Neuronal stem cell (in vitro differentiated cells): ENCODE measurements around the gene GRXCR2.

Experiments
- DNase-seq: peaks from one replicate; pipeline ENCODE4 v3.0.0-alpha.2; 2013; ENCODE audit warnings: low spot score
- H2AFZ ChIP-seq: one replicate; pipeline ENCODE4 v1.6.1; 2013; ENCODE audit warnings: mild to moderate bottlenecking, low read length, inconsistent platforms
- H2AK5ac ChIP-seq: 2 replicates; pipeline ENCODE4 v1.6.1; 2013; ENCODE audit warnings: low read depth, mild to moderate bottlenecking, inconsistent platforms, low read length, moderate library complexity, mixed read lengths
- H2BK120ac ChIP-seq: 2 replicates; pipeline ENCODE4 v1.6.1; 2013; ENCODE audit warnings: low read depth, mild to moderate bottlenecking, inconsistent platforms, low read length, moderate library complexity, mixed read lengths
- H2BK12ac ChIP-seq: one replicate; pipeline ENCODE4 v1.6.1; 2013; ENCODE audit warnings: low read length, inconsistent platforms
- H2BK15ac ChIP-seq: 2 replicates; pipeline ENCODE4 v1.6.1; 2013; ENCODE audit warnings: mild to moderate bottlenecking, low read length, inconsistent platforms, mixed read lengths
- H2BK5ac ChIP-seq: one replicate; pipeline ENCODE4 v1.6.1; 2013; ENCODE audit warnings: inconsistent platforms, mild to moderate bottlenecking, low read length, moderate library complexity
- H3K14ac ChIP-seq: one replicate; pipeline ENCODE4 v1.6.1; 2013; ENCODE audit warnings: low read length, inconsistent platforms
- H3K18ac ChIP-seq: 2 replicates; pipeline ENCODE4 v1.6.1; 2013; ENCODE audit warnings: low read length, inconsistent platforms
- H3K23ac ChIP-seq: 2 replicates; pipeline ENCODE4 v1.6.1; 2013; ENCODE audit warnings: low read depth, mild to moderate bottlenecking, mixed read lengths, low read length, inconsistent platforms; ENCODE audit not compliant: poor library complexity
- H3K27ac ChIP-seq: replicated peaks from 3 replicates; pipeline ENCODE4 v1.5.1; 2013; ENCODE audit warnings: low read length, inconsistent platforms
- H3K27me3 ChIP-seq, 3 experiments: 2 replicates each; pipeline ENCODE4 v1.6.1; 2013; ENCODE audit warnings: low read length in 3 of 3, mild to moderate bottlenecking in 2 of 3, inconsistent platforms in 1 of 3, low read depth in 1 of 3, mixed read lengths in 1 of 3, moderate library complexity in 1 of 3; ENCODE audit not compliant: control insufficient read depth in 3 of 3, insufficient read depth in 3 of 3
- H3K36me3 ChIP-seq, 2 donors: replicated peaks in 1 of 2; 2 replicates each; pipeline ENCODE4 v1.6.1; 2013; ENCODE audit warnings: low read length in 2 of 2; ENCODE audit not compliant: control insufficient read depth in 2 of 2, insufficient read depth in 2 of 2
- H3K4ac ChIP-seq: 2 replicates; pipeline ENCODE4 v1.6.1; 2013; ENCODE audit warnings: inconsistent platforms, mild to moderate bottlenecking, low read length, moderate library complexity
- H3K4me1 ChIP-seq, 2 donors: 1 replicate in 1 of 2; 2 replicates in 1 of 2; pipeline ENCODE4 v1.6.1; 2013; ENCODE audit warnings: low read length in 2 of 2, low read depth in 1 of 2; ENCODE audit not compliant: control insufficient read depth in 2 of 2, insufficient read depth in 1 of 2
- H3K4me2 ChIP-seq: one replicate; pipeline ENCODE4 v1.6.1; 2013; ENCODE audit warnings: mild to moderate bottlenecking, low read length, inconsistent platforms; ENCODE audit not compliant: insufficient read depth, poor library complexity, severe bottlenecking
- H3K4me3 ChIP-seq, 2 donors: 2 replicates each; pipeline ENCODE4 v1.5.1; 2013; ENCODE audit warnings: low read length in 2 of 2, mild to moderate bottlenecking in 2 of 2, inconsistent platforms in 1 of 2, moderate library complexity in 1 of 2
- H3K79me1 ChIP-seq: one replicate; pipeline ENCODE4 v1.6.1; 2013; ENCODE audit warnings: low read depth, mild to moderate bottlenecking, inconsistent platforms, low read length, moderate library complexity
- H3K9ac ChIP-seq: one replicate; pipeline ENCODE4 v1.6.1; 2013; ENCODE audit warnings: mild to moderate bottlenecking, low read depth, low read length, inconsistent platforms; ENCODE audit not compliant: poor library complexity
- H3K9me3 ChIP-seq, 2 donors: replicated peaks in 1 of 2; 2 replicates each; pipeline versions ENCODE3 to v1.6.1; 2013; ENCODE audit warnings: low read length in 2 of 2, mild to moderate bottlenecking in 2 of 2, inconsistent platforms in 1 of 2, low read depth in 1 of 2, mixed read lengths in 1 of 2, moderate library complexity in 1 of 2; ENCODE audit not compliant: control insufficient read depth in 2 of 2, insufficient read depth in 1 of 2
- H4K8ac ChIP-seq: one replicate; pipeline ENCODE4 v1.6.1; 2013; ENCODE audit warnings: low read depth, mild to moderate bottlenecking, inconsistent platforms, low read length, moderate library complexity
- H4K91ac ChIP-seq: one replicate; pipeline ENCODE4 v1.6.1; 2013; ENCODE audit warnings: low read length, low read depth, mild to moderate bottlenecking, inconsistent platforms; ENCODE audit not compliant: poor library complexity
- WGBS, 2 donors: extraction: QIAGEN DNeasy Blood & Tissue Kit; methylation state at CpG; one replicate each; pipeline ENCODE4 v1.1.7; 2013; ENCODE audit warnings: missing lambda C conversion rate in 2 of 2, mixed read lengths in 1 of 2; ENCODE audit not compliant: insufficient read length in 2 of 2, insufficient replicate concordance in 1 of 2; ENCODE audit errors: extremely low coverage in 2 of 2; 5-methylcytosine and 5-hydroxymethylcytosine counted together

GRXCR2 gene

DNA sequence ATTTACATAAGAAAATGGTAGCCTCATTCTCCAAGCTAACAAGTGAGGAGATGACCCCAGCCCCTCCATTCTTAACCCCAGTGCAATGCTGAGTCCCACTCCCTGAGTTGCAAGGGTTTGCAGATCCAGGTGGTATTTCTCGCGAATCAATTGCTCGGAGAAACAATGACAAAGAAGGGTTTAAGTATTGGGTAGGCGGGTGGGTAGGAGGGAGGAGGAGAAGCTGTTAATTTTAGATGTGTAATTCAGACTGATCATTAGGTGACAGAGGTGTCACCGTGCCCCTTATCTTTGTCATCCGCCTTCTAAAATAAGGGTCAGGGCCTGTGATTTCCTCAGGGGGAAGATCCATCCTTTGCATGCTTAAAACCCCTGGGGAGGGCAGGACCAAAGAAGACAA is 46.6 kb upstream of the GRXCR2 start:
- Histone ChIP-seq H3K18ac (no peak overlapping the region), H4K8ac (no peak overlapping the region), H3K79me1 (no peaks in the 10 kb centered on the region), H3K4ac (no peak overlapping the region), H2BK15ac (no peak overlapping the region), H3K4me3 (no peak overlapping the region), H3K27ac (no peak overlapping the region), H4K91ac (no peak overlapping the region), H3K9ac (no peak overlapping the region), H2AK5ac (no peak overlapping the region), H3K4me2 (no peak overlapping the region), H3K36me3 (no peaks in the 10 kb centered on the region), H3K23ac (no peak overlapping the region), H2BK12ac (no peak overlapping the region), H2BK120ac (no peak overlapping the region), H3K14ac (no peak overlapping the region), H3K4me1 (peaks cover 0 to 10% of the 10 kb centered on the region in 2 donors), H3K27me3 (no peaks in the 10 kb centered on the region), H2AFZ (no peak overlapping the region), H3K9me3 (no peaks in the 10 kb centered on the region), H2BK5ac (no peak overlapping the region)
- WGBS, 2 donors, result 100% methylated on average over 1 of the region's 6 CpGs; no CpG with 5 or more reads in 1 of the 2 donors
- no peak for DNase-seq

DNA sequence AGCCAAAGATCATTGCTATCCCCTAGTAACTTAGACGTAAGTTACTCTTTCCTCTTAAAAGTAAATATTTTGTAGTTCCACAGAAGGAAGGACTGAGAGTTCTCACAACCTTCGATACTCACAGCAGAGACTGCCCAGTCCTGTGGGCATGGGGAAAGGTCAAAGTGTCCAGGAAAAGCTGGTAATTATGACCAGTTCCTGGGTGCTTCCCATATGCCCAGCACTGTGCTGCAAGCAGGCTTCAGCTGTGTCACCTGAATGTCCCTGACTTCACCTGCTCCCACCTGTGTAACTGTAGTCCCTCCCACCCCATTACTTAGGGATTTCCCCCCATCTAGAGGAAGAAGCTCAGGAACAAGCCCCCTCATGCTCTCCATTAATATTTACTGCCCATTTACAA is 45.6 kb upstream of the GRXCR2 start:
- Histone ChIP-seq H2AFZ (no peak overlapping the region), H3K27me3 (no peaks in the 10 kb centered on the region), H2BK5ac (no peak overlapping the region), H2BK120ac (no peak overlapping the region), H3K4me2 (no peak overlapping the region), H2BK15ac (no peak overlapping the region), H3K27ac (no peak overlapping the region), H4K8ac (no peak overlapping the region), H3K9me3 (no peaks in the 10 kb centered on the region), H3K18ac (peak overlapping the region; percentile 58), H3K4ac (no peak overlapping the region), H2AK5ac (peak overlapping the region; percentile 26), H4K91ac (no peak overlapping the region), H3K79me1 (no peaks in the 10 kb centered on the region), H3K9ac (no peak overlapping the region), H3K4me1 (peaks cover 0 to 9% of the 10 kb centered on the region in 2 donors), H3K23ac (no peak overlapping the region), H2BK12ac (no peak overlapping the region), H3K4me3 (no peak overlapping the region), H3K14ac (no peak overlapping the region), H3K36me3 (no peaks in the 10 kb centered on the region)
- no CpG with 5 or more reads among the region's 2 CpGs for WGBS, 2 donors
- DNase-seq, result no peak

DNA sequence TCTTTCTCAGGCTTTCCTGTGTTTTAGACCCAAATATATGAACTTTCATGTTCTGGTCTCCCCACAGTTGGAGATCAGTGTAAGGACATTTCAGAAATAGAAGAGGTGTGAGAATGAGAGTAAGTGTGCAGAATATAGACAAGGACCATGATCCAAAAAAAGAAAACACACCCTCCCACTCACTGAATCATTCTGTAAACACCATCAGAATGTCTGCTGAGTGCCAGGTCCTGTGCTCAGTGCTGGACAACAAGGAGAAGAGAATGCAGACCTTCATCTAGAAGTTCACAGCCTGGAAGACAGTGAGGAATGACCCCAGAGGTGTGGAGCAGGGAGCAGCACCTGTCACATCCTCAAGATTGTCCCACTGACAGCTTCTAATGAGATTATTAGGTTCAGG is 44.5 kb upstream of the GRXCR2 start:
- Histone ChIP-seq H2BK5ac (no peak overlapping the region), H3K4me3 (no peak overlapping the region), H3K9me3 (no peaks in the 10 kb centered on the region), H3K23ac (no peak overlapping the region), H2BK120ac (no peak overlapping the region), H3K14ac (no peak overlapping the region), H2AFZ (no peak overlapping the region), H2BK12ac (no peak overlapping the region), H3K27me3 (no peaks in the 10 kb centered on the region), H2AK5ac (no peak overlapping the region), H3K27ac (no peak overlapping the region), H4K8ac (no peak overlapping the region), H3K18ac (peak overlapping the region; percentile 16), H3K4me2 (no peak overlapping the region), H3K9ac (no peak overlapping the region), H3K36me3 (no peaks in the 10 kb centered on the region), H2BK15ac (no peak overlapping the region), H3K4ac (no peak overlapping the region), H4K91ac (no peak overlapping the region), H3K79me1 (no peaks in the 10 kb centered on the region), H3K4me1 (peaks cover 0 to 9% of the 10 kb centered on the region in 2 donors)
- DNase-seq, result no peak

DNA sequence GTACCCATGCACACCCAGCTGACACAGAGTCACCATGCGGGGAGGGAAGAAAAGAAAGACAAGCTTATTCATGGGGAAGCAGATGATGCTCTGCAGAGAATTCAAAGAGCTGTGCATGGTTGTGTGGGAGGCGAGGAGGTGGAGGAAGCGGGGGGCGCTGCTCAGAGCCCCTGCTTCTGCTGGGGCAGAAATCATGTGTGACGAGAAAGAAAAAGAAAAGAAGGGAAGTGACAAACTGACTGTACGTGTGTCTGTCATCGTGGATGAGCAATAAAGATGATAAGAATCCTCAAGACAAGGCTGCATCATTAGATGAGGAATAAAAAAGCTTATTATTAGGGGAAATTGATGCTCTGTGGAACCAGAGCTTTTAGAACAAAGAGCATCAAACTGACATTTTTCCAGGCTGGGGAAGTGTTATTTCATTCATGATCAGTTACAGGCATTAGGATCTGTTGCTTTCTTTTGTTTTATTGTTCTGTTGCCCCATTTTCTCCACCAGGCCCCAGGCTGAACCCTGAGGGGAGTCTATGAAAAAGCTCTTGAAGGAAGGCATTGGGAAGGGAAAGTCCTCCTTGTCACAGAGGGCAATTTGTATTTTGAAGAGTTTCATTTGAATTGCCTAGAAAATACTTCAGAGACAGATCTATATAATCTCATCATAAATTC is 43.3 kb upstream of the GRXCR2 start:
- WGBS, 2 donors, result no CpG with 5 or more reads among the region's 7 CpGs

More for the DNA sequence above, 43.3 kb upstream of the GRXCR2 start:
- H3K4ac ChIP-seq, result no peak overlapping the region
- no peak overlapping the region for H2AFZ ChIP-seq
- no peaks in the 10 kb centered on the region for H3K27me3 ChIP-seq
- no peak overlapping the region for H2BK12ac ChIP-seq
- no peak for DNase-seq
- no peak overlapping the region for H3K23ac ChIP-seq
- H3K27ac ChIP-seq, result no peak overlapping the region
- no peak overlapping the region for H3K4me2 ChIP-seq
- H2BK5ac ChIP-seq, result no peak overlapping the region
- no peak overlapping the region for H3K9ac ChIP-seq
- peak overlapping the region; percentile 11 for H3K18ac ChIP-seq
- no peak overlapping the region for H3K4me3 ChIP-seq
- no peak overlapping the region for H4K91ac ChIP-seq
- H3K9me3 ChIP-seq, result no peaks in the 10 kb centered on the region
- peaks cover 0 to 7% of the 10 kb centered on the region in 2 donors for H3K4me1 ChIP-seq
- no peaks in the 10 kb centered on the region for H3K79me1 ChIP-seq
- H2BK15ac ChIP-seq, result no peak overlapping the region
- H4K8ac ChIP-seq, result no peak overlapping the region
- no peak overlapping the region for H2BK120ac ChIP-seq
- H3K14ac ChIP-seq, result no peak overlapping the region
- H2AK5ac ChIP-seq, result no peak overlapping the region
- no peaks in the 10 kb centered on the region for H3K36me3 ChIP-seq
